ENCODE results near the gene SPATA31C1. TPM values are rescaled to one million over a fixed set of nuclear protein-coding genes. Genes with fewer than 3 reads are reported as not detected.
"Not testable (repeated sequence)": the region's sequence is repeated elsewhere in the genome, so short reads cannot be mapped to it uniquely, and the experiment has no call there.

The SPATA31C1 gene
- total and polyA plus RNA-seq, 2 of the 13 experiments (the other 11 are each of a cell fraction or from before 2014, with no cell fraction given) = not detected

GRCh38 chr9:87898151-87898550 lies 19.6 kb upstream of the SPATA31C1 start (continued):
- TF ChIP-seq ZNF775 (CRISPR knock-in tag; IDR thresholded peaks at IDR 0.05; ENCODE audit: borderline replicate concordance) (no peak), RNF219 (CRISPR knock-in tag; IDR thresholded peaks at IDR 0.05) (no peak), ZNF251 (CRISPR knock-in tag; IDR thresholded peaks at IDR 0.05) (no peak), ZFP82 (CRISPR knock-in tag; IDR thresholded peaks at IDR 0.05; ENCODE audit: borderline replicate concordance) (no peak), NR2F6 (IDR thresholded peaks at IDR 0.05) (no peak), NR2F6 (CRISPR knock-in tag; IDR thresholded peaks at IDR 0.05) (no peak)

DNA sequence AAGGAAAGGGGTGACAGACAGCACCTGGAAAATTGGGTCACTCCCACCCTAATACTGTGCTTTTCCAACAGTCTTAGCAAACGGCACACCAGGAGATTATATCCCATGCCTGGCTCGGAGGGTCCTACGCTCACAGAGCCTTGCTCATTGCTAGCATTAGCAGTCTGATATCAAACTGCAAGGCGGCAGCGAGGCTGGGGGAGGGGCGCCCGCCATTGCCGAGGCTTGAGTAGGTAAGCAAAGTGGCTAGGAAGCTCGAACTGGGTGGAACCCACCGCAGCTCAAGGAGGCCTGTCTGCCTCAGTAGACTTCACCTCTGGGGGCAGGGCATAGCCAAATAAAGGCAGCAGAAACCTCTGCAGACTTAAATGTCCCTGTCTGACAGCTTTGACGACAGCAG lies 15.4 kb upstream of the SPATA31C1 start:
- ATAC-seq; DNase-seq (ENCODE audit: low spot score); FAIRE-seq; H3K36me3 ChIP-seq (replicated peaks in 1 of 2; ENCODE audit: control insufficient read depth in 1 of 2, insufficient read depth in 2 of 2, low read length in 2 of 2); in situ Hi-C loops (cut with HindIII; ENCODE audit: extremely low pct_ligation_motif_present, low pct_unique_long_range_greater_than_20kb); CTCF ChIA-PET (ENCODE audit: low intra/inter-chr PET ratio, low total read pairs); H3K27me3 ChIP-seq (ENCODE audit: control insufficient read depth in 1 of 2, insufficient read depth in 2 of 2, low read length in 2 of 2); H3K27ac ChIP-seq (ENCODE audit: extremely low read length, insufficient read depth, low read length); H3K4me2 ChIP-seq (ENCODE audit: low read depth, low read length); H3K4me1 ChIP-seq (ENCODE audit: insufficient read depth, low read length); H3K9ac ChIP-seq (ENCODE audit: insufficient read depth, low read depth, low read length); H2AFZ ChIP-seq (ENCODE audit: low read length); H4K20me1 ChIP-seq (ENCODE audit: insufficient read depth, low read length); H3K79me2 ChIP-seq (ENCODE audit: insufficient read depth, low read length); BruUV-seq (replicated peaks); H3K4me3 ChIP-seq (replicated peaks in 1 of 3; ENCODE audit: insufficient read depth in 1 of 3, low read depth in 2 of 3, low read length in 3 of 3); intact Hi-C loops (cut with micrococcal nuclease; ENCODE audit: unreplicated experiment); H3K9me3 ChIP-seq (ENCODE audit: low read length); POLR2A ChIA-PET: not testable (repeated sequence)
- WGBS (ENCODE audit: low lambda C conversion rate) = 0% methylated on average over 1 of the region's 11 CpGs
